CD4-positive, alpha-beta T cell treated with Interleukin-4 for 1 hour (primary cell): ENCODE data around the gene DMXL1.
"Not testable (repeated sequence)": the region's sequence is repeated elsewhere in the genome, so short reads cannot be mapped to it uniquely, and the experiment has no call there.

Experiments
- DNase-seq, 2 donors: peaks; one replicate each; pipeline ENCODE4 v3.0.0-alpha.2; 2020 to 2022

DMXL1 gene

DNA sequence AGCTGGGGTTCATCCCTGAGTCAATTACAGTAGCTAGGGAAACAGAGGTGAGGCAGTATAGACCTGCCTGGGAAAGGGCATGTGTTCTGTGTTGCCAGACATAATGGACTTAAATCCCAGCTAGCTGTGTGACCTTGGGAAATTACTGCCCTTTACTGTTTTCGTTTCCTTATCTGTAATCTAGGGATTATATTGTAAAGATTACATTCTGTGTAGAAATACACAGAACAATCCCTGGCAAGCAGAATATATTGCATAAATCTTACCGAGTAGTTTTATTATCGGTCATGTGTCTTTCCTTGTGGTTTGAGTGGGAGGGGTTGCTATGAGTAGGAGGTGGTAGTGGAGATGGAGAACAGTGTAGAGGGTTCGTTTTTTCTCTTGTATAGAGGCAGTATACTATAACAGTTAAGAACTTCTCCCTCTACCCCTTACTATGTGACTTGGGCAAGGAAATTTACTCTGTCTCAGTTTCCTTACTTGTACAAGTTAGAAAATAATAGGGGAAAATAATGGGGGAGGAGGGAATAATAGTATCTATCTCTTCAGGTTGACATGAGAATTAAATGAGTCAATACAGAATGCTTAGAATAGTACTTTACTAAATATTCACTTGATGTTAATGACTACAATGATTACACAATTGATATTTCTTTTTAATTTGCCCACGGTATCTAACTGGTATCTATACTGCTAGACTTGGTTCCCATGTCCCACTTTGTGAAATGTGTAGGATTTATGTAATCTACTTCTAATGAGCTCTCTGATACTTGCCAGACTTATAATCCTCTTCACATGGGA is 7.1 kb upstream of the DMXL1 start:
- no peak for DNase-seq

DNA sequence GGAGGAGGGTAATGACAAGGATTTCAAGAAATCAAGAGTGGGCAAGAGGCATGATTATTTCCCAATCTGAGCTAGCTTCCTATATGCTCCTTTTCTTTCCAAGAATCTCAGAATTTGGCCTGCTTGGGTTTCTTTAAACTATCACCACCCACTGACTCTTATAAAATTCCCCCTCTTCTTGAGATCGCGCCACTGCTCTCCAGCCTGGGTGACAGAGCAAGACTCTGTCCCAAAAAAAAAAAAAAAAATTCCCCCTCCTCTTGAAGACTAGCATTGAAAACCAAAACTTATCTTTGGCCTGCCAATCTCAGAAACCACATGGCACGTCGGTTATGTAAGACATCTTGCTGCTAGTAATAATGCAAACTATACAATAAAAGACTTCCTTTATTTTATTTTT is 3.4 kb upstream of the DMXL1 start:
- DNase-seq, result no peak

DNA sequence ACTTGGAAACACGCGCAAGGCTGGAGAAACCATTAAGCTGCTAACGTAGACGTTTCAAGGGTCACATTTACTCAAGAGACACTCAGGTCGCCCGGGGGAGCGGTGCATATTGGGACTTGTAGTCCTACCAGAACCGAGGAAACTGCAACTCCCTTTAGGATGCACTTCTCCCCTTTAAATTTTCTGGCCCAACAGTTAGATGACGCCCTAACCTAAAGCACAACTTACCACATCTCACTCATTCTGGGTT is 384 bp upstream of the DMXL1 start:
- DNase-seq, result no peak

GRCh38 chr5:119071561-119071995 is 691 bp downstream of the DMXL1 start:
- no peak for DNase-seq

DNA sequence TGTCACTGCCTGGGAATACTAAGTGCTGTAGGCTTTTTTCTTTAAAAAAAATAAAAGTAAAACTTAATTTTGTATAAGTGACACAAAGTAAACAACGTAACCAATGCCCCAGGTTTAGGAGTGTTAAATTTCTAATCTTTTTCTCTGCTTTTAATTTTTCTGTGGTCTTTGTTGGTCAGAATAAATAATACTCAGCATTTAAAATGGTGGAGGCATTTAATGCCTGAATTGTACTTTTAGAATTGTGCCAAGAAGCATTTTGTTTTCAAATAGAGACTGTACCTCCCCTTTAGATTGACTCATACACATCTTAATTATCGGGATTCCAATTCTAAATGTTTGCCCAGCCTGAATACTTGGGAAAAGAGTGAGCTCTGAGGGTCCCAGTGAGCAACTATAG is 1.6 kb downstream of the DMXL1 start:
- DNase-seq, result no peak

DNA sequence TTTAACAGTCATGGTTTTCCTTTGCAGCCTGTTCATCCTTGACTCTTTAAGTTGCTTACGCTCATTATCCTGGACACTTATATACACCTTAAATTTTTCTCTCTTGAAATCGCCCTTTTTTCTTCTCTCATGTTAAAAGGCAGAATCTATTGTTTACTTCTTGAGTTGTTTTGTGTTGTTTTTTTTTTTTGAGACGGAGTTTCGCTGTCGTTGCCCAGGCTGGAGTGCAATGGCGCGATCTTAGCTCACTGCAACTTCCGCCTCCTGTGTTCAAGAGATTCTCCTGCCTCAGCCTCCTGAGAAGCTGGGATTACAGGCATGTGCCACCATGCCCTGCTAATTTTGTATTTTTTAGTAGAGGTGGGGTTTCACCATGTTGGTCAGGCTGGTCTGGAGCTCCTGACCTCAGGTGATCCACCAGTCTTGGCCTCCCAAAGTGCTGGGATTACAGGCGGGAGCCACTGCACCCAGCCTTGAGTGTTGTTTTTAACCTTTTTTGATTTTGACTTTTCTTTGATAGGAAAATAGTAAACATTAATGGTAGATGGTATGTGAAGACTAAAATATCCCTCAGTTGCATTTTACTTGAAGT is 3.0 kb downstream of the DMXL1 start:
- not testable (repeated sequence) for DNase-seq

- no peak for DNase-seq
Measured at GRCh38 chr5:119074419-119074818, 3.5 kb downstream of the DMXL1 start.

GRCh38 chr5:119075269-119075668 is 4.4 kb downstream of the DMXL1 start:
- not testable (repeated sequence) for DNase-seq

- no peak for DNase-seq
Measured at GRCh38 chr5:119076080-119076479, 5.2 kb downstream of the DMXL1 start.

DNA sequence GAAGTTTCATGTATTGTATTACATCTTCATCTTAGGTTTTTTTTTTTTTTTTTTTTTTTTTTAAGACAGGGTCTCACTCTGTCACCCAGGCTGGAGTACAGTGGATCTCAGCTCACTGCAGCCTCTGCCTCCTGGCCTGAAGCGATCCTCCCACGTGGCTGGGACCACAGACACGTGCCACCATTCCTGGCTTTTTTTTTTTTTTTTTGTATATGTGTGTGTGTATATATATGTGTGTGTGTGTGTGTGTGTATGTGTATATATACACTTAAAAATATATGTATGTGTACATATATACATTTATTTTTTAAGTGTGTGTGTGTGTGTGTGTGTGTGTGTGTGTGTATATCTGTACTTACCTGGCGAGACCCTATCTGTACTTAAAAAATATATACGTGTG is 6.6 kb downstream of the DMXL1 start:
- no peak for DNase-seq

DNA sequence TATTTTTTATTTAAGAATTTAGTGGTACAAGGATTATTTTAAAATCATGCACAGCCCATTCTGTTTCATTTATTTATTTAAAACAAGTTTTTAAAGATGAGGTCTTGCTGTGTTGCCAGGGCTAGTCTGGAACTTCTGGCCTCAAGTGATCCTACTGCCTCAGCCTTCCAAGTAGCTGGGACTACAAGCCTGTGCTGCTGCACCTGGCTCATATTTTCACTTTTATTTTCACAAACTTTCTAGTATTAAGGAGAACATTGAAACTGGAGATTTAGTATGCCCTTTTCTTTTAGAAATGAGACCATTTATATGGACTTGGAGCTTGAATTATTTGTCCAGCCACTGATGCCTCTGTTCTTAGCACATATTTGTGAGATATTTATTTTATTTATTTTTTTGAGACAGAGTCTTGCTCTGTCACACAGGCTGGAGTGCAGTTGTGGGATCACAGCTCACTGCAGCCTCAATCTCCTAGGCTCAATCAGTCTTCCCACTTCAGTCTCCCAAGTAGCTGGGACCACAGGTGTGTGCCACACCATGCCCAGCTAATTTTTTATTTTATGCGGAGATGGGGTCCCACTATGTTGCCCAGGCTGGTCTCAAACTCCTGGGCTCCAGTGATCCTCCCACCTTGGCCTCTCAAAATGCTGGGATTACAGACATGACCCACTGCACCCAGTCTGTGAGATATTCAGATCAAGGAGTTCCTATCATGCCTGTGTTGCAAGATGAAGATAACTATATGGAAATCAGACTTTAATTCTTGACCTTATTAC is 7.4 kb downstream of the DMXL1 start:
- no peak for DNase-seq

GRCh38 chr5:119078861-119079260 is 8.0 kb downstream of the DMXL1 start:
- DNase-seq, result no peak

DNA sequence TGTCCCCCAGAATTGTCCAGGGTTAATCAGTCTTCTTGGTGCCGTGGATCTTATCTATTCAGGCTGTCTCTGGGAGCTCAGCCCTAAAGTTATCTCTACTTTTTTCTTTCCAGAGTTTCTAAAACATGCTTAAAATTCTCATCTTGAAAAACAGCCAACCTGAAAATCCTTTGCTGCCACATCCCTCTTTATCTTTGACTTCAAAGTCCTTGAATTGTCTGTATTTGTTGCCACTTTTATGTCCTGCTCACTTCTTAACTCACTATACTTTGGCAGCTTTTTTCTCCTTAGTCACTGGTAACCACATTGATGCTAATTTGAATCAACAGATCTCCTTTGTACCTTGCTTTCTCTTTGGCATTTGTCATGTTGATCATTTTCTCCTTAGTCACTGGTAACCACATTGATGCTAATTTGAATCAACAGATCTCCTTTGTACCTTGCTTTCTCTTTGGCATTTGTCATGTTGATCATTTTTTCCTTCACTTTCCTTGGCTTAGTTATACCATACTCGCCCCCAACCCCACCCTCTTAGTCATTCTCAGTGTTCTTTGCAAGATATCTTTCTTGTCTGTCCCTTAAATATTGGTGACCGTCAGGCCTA is 8.5 kb downstream of the DMXL1 start:
- DNase-seq, result no peak

DNA sequence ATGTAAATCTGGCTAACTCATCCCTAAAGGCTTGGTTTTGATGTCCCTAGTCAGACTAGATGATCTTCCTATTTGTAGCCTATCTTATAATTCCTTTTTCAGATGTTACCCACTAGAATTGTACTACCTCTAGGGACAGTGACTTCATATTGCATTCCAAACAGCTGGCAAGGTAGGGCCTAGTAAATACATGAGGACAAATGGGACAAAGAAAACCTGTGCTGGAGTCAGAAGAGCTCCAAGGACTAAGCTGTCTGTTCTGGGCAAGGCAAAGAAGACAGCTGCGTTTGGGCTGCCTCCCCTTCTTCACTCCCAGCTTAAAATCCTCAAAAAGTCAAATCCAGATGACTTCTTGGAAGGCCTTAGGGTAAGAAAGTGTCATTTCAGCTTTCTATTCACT is 10.0 kb downstream of the DMXL1 start:
- DNase-seq, result no peak

GRCh38 chr5:119082691-119083090 is 11.8 kb downstream of the DMXL1 start:
- DNase-seq, result no peak

GRCh38 chr5:119083679-119084078 is 12.8 kb downstream of the DMXL1 start:
- DNase-seq, result no peak

- DNase-seq, result no peak
Measured at GRCh38 chr5:119088438-119088837, 17.6 kb downstream of the DMXL1 start.

- DNase-seq, result no peak
Measured at GRCh38 chr5:119095611-119096010, 24.7 kb downstream of the DMXL1 start.

DNA sequence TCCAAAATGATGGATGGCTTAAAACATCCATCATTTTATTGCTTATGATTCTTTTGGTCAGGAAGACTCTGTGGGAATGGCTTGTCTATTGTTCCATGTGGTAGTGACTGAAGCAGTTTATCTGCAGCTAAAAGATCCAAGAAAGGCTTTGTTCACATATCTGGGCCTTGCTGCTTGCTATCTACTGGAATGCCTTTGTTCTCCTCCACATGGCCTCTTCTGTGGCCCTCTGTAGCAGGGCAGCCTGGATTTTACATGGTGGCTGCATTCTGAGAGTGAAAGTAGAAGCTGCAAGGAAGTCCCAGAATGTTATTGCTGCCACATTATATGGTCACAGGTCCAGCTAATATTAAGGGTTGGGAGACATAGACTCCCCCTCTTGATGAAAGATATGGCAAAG is 35.1 kb downstream of the DMXL1 start:
- no peak for DNase-seq

GRCh38 chr5:119112151-119112550 is 41.3 kb downstream of the DMXL1 start:
- no peak for DNase-seq

DNA sequence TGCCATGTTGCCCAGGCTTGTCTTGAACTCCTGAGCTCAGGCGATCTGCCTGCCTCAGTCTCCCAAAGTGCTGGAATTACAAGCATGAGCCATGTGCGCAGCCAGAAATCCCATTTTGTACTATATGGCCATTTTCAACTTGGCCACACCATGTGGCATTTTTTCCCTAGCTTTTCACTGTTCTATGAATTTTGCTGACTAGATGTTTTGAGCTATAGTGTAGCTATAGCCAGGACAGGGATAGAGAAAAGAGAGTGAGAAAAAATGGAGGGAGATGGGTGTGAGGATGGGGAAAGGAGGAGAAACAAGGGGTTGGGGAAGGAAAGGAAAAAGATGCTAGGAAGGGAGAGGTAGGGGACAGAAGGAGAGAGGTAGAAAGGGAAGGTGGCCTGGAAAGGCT is 46.4 kb downstream of the DMXL1 start:
- DNase-seq, result no peak

DNA sequence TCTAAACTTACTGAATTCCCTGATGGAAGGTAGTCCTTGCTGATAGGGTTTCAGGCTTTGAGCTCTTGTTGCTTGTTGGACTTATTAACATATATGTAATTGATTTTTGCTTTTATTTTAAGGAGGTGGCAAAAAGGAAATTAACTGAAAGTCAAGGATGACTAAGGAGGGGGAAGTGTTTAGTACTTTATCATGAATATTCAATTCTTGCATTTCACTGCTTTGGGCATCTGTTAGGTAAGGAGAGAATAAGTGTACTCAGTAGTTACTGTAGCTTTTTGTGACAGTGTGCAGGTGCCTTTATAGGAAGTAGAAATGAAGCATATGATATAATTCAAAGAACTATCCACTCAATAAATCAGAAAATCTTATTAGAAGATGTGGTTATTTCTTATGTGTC is 47.1 kb downstream of the DMXL1 start:
- no peak for DNase-seq

DNA sequence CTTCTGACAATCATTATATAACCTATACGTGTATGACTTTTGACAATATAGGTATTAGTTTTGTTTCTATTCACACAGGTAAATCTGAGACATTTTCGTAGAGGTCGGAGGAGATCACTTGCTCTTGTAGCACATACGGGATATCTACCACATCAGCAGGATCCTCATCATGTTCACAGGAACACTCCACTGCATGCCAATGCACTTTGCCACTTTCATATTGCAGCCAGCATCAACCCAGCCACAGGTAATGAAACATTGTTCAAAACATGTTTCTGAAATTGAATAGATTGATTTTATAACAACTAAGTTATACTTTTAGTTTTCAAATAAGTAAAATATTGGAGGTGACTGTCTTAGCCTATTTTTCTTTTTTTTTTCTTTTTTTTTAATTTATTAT is 50.0 kb downstream of the DMXL1 start:
- DNase-seq, result no peak

- not testable (repeated sequence) for DNase-seq
Measured at GRCh38 chr5:119122474-119122873, 51.6 kb downstream of the DMXL1 start.
